HG02588 (cell line): Measurements from ENCODE around the gene SPATA31C1.
"Not testable (repeated sequence)": the region's sequence is repeated elsewhere in the genome, so short reads cannot be mapped to it uniquely, and the experiment has no call there.

Experiments used
- ATAC-seq: cut with Tn5 transposase; IDR thresholded peaks from one replicate; pipeline ENCODE4 v1.9.1; 2021; ENCODE audit warnings: mild to moderate bottlenecking, moderate library complexity; ENCODE audit not compliant: unreplicated experiment

The SPATA31C1 gene

DNA sequence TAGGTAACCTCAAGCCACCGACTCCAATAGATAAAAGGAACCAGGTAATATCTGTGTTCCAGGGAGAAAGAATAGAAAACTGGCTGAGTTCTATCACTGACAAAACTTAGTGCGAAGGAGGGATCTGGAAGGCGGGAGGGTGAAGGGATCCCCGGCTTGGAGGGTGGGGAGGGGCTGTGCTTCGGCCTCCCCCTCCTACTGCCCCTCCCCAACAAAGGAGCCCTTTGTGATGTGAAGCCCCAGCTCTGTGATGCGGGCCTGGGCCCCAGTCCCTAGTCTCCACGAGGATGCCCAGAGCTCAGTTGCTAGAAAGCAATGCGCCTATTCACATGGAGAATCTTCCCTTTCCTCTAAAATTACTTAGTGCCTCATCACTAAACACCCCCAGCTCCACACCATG is at the start of gene SPATA31C1:
SPATA31C1 (plus strand) TSS at position 301 of the 400 bp plus-strand sequence.
- ATAC-seq, result not testable (repeated sequence)

DNA sequence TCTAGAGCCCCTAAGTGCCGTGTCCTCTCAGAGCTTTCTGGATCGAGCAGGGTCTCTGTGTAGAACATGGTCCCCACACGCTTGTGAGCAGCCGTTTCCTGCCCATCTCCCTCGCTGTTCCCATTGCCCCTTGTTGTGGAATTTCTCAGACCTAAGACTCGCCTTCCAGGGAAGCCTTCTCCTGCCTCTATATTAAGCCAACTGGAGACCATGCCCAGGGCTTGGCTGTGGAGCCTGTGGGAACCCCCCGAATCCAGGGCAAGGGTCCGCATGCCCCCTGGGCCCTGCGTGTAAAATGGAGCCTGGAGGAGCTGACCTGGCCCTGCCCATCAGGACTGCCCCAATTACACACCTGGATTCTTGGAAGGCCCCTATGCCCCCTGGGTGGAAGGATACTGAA is 49.6 kb upstream of the SPATA31C1 start:
- ATAC-seq, result no peak

DNA sequence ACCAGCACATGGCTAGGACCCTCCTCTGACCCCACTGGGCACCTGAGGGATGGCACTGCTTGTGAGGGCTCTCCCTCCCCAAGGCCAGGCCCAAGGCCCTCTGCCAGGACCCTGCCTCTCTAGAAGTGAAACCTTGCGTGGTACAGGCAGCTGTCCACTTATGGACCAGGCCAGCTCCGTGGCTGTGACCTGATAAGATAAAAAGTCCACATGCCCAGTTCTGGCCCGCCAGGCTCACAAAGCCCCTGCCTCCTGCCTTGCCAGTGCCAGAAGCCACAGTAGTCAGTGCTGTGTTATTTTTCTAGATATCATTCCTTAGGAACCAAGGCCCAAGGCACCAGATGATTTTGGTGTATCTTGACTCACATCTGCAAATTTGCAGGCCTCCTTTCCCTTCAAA is 49.1 kb upstream of the SPATA31C1 start:
- no peak for ATAC-seq

DNA sequence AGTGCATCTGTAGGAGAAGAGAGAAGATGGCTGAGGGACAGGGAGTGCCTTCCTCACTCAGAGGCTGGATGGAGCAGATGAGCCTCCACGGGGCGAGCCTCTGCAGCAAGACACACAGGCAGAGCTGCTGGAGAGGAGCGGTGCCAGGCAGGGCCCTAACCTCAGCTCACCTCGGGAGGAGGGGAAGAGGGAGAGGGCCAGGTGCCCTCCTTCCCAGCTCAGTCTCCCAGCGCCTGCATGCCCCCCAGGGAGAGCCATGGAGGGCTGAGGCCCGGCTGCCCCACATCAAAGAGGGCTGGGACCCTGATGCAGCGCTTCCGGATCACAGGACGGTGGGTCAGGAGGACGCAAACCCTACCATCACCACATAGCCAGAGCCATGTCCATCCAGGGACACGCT is 48.7 kb upstream of the SPATA31C1 start:
- ATAC-seq, result no peak

DNA sequence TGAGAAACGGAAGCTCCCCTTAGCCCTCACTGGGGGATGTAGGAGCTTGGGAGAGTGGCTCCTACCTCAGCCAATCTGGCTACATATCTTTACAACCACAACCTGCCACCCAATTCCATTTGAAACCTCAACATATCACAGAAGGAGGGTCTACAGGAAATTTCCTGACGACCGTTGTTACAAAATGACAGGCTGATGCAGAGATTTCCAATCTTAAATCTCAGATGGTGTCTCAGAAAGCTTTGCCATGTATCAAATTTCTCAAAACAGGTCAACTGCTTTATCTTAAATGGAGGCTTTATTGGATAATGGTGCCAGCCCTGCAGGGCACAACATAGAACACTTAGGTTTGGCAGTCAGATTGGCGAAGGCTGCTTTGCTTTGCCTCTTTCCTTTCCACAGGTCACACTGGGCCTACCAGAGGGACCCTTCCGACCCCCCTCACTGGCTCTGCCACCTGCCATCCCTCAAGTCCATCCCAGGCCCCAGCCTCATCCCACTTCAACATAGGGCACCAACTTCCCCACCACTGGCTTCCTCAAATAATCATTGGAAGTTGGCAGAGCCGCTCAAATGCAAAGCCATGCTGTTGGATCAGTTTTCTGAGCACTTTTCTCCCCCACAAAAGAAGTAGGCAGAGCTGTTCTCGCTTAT is 46.2 kb upstream of the SPATA31C1 start:
- ATAC-seq, result no peak

DNA sequence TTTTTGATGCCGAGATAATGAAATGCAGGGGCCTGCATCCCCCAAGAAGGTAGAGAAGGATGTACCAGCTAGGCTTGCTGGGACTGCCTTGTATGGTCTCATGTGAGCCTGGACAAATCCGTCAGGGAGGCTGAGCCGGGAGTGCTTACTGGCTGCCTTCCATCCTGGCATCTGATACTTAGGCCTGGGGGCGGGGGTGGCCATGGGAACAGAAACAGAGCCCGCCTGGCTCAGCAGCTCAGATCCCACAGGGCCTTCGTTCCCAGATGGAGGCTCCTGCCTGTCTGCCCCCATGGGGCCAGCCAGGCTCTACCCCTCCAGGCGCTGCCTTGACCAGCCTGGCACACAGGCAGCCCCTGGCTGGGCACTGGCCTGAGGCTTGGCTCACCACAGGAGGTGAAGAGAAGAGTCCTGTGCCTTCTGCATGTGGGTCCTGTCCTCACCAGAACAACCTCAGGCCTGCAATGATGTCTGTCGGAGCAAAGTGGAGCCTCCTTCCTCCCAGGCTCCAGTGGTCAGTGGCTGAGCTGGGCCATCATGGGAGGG is 45.6 kb upstream of the SPATA31C1 start:
- no peak for ATAC-seq

DNA sequence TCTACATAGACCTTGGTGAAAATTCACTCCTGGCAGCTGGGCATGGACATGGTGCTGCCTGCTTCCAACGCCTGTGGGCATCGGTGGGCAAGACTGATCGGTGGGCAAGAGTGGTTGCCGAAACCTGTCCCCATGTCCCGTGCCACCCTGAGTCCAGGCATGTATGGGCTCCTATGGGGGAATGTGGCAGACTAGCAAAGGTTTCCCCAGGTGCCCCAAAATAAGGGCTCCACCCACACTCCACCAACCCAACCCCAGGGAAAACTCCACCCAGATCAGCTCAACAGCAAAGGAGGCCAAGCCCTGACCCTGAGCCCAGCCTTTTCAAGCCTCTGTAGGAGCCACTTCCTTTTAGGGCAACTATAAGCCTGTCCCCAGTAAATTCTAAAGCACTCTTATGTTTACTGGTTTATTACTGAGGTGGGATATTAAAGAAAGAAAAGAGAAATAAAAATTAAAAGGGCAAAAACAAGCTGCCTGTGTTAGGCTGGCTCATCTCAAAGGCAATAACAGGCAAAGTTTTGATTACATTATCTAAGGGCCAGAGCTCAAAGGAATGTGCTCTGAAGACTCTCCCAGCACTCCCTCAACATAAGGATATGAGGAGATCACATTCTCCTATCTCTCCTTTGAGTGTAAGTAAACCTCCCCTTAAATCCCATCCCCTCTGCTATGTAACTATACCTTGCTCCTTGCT is 44.0 kb upstream of the SPATA31C1 start:
- no peak for ATAC-seq

DNA sequence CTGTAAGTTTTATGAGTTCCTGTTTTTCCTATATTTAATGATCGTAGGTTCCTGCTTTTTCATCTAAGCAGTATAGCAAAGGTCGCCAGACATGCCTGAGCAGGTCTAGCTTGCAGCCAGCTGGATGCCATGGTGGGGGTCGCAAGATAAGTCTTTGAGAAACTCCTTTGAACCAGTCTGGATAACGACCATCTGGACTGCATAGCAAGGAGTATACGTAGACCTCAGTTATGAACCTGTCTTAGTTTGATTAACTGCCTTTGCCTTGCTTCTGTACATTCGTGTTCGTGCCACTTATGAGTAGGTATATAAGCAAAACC is 43.5 kb upstream of the SPATA31C1 start:
- ATAC-seq, result no peak

DNA sequence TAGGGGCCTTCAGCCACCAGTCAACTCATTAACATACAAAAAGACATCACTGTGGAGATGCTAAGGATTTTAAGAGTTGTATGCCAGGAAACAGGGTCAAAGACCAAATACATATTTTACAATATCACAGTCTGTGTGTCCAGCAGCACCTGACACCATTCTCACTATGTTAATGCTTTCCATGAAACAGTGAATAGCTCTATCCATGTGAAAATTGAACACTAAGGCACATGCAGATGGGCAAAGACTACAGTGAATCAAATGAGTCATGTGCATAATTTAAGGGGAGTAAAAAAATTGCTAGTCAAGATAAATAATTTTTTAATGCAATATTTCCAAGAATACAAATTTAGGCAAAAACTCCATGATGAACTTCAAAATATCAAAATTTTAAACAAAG is 42.7 kb upstream of the SPATA31C1 start:
- no peak for ATAC-seq

DNA sequence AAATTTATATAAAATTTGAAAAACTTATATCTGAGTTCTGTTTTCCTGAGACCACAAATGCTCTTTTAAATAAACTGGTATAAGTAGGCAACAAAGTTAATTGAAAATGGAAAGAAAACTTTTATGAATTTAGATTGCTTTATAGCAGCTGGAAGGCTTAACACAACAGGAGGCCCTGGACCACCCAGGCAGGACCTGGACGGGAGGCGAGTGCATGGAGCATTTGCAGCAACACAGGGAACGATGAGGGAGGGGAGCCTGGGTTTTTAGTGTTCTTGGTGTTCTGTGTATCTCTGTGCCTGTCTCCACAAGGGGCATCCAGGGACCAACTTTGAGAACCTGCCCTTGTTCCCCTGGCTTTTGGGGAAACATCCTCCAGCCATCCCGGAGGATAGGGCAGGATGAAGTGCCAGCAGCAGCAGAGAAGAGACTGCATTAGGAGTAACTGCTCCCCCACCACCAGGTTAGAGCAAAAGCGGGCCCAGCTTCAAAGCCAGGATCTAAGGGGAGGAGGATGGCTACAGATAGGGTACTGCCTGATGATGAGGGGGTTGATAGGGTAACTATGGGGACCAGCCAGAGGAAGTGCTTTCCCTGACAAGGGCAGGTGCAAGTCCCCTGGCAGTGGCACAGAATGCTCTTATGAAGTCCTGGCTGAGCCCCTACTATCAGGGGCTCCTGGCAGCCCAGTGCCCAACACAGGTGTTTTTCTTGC is 41.8 kb upstream of the SPATA31C1 start:
- ATAC-seq, result no peak

DNA sequence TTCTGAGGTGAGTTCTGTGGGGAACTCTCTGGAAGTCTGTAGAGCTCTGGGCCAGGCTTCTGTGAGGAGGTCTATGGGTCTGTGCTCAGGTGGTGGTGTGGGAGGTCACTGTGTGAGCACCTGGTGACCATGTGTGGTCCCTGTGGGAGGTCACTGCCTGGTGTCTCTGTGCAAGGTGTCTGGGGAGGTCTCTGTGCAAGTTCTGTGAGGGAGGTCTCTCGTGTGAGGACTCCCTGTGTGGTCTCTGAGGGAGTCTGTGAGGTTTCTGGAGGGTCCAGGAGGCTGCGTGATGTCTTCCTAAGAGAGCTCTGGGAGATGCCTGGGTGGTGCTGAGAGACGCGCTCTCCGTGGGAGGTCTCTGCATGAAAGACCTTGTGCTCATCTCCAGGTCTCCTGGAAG is 41.1 kb upstream of the SPATA31C1 start:
- ATAC-seq, result no peak

DNA sequence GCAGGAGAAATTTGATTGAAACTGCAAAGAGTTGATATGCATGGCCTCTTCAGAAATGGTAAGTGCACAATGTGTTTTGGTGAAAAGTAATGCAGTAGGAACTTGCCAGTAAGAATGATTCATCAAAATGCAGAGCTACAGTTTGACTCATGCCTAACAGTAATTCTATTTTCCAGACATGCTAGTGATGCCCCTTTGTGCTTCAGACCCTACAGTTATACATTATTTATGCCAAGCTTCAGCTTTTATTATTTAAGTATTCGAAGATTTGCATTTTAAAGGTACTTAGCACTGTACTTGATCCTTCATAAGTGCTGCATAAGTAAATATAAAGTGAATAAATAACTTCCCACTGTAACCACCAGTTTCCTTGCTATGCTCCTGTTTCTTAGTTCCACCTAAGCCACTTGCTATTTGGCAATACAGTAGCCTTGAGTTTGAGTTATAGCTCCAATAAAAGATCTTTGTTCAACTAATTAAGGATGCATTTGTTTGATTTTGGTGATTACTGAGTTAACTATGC is 38.7 kb upstream of the SPATA31C1 start:
- ATAC-seq, result no peak

DNA sequence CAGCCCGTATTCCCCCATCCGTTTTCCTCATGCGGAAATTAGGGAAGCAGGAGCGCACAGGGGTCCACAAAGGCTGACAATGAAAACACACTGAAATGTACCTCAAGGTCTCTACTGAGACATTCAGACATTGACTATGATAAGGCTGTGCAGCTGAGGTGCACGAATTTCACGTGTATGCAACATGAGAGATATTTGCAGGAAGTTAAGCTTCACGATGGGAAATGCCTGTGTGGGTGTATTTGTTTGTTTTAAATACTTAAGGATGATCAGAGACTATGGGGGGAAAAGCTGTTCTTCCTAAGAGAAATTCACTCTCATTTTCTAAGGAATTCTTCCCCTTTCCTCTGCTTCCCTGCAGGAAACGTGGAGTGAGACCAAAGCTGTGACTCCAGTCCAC is 37.6 kb upstream of the SPATA31C1 start:
- ATAC-seq, result no peak

DNA sequence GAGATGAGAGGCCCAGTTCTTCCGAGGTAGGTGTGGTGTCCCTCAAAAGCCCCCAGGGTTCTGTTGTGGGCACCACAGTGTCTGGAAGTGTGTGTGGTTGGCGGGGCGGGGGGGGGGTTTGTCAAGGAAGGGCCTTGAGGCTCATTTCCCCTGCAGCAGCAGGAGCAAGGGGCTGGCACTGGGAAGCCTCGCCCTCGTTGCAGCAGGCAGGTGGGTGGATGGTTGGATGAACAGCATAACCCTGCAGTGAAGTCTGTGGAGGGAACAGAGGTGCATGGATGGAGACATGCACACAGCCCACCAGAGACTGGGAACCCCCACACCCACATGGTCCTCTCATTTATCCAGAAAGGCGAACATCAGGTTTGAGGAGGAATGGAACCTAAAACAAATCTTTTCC is 37.1 kb upstream of the SPATA31C1 start:
- no peak for ATAC-seq

DNA sequence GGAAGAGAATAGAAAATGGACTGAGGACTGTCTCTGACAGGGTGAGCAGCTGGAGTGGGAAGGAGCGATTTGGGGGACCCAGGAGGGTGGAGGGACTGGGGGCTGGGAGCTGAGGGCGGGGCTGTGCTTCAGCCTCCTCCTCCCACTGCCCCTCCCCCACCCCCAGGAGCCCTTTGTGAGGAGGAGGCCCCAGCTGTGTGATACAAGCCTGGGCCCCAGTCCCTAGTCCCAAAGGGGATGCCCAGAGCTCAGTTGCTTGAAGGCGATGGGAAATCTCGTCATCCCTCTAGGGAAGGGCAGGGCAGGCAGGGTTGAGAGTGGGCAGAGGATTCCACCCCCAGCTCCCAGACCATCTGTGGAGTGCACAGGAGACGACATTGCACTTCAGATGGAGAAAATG is 35.1 kb upstream of the SPATA31C1 start, which contains the start of gene SPATA31E1:
SPATA31E1 (plus strand) TSS at position 251 of the 400 bp plus-strand sequence; CDS start at position 266, 15 bp downstream.
- ATAC-seq, result no peak

DNA sequence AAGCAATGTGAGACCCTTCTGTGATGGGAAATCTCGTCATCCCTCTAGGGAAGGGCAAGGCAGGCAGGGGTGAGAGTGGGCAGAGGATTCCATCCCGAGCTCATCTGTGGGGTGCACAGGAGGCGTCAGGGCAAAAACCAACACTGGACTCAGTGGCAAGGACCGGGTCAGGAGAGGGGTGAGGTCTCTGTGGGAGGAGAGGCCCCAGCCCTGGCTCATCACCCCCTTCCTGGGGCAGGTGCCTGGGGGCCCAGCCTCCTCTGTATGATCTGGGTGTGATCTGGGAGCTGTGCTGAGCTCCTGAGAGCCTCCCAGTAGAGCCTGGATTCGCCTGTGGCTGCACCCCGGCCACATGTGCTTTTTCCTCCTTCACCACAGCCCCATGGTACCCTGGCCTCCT is 34.5 kb upstream of the SPATA31C1 start:
- ATAC-seq, result no peak

DNA sequence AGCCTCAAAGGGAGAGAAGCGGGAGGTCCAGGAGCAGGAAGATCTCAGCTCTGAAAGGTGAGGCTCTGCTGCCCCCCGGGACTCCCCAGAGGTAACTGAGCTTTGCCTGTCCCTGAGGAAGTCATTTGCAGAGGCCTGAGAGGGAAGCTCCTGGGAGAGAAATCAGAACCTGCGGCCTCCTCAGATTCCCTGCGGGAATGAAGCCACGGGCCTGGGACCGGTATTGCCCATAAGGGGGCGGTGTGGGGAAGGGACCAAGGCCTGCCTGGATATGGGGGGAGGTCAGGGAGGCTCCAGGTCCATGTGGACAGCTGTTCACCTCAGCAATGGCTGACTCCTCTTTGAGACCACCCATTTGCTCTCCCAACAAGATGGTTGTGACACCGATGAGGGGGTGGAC is 33.8 kb upstream of the SPATA31C1 start:
- no peak for ATAC-seq

DNA sequence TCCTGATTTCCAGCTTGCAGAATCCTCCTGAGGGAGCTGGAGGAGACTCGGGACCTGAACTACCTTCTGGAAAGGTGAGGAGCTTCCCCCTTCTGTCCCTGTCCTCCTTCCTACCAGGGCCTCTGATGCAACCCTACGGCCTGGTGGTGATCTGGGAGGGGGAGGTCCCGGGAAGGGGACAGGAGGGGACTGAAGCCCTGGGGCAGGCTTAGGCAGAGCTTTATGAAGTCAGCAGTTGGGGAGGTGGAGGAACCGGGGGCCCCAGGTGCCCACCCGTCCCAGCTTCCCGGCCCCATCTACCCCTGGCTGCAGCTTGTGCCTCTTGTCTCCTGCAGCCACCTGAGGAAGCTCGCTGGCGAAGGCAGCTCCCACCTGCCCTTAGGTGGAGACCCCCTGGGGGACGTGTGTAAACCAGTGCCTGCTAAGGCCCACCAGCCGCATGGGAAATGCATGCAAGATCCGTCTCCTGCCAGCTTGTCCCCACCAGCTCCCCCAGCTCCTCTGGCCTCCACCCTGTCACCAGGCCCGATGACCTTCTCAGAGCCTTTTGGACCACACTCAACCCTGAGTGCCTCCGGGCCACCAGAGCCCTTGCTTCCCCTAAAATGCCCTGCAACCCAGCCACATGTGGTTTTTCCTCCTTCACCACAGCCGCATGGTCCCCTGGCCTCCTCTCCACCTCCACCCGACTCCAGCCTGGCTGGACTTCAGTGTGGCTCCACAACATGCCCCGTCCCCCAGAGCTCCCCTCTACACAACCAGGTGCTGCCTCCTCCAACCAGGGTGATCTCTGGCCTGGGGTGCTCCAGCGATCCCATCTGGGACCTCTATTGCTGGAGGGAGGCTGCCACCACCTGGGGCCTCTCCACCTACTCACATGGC is 32.9 kb upstream of the SPATA31C1 start:
- ATAC-seq, result no peak

DNA sequence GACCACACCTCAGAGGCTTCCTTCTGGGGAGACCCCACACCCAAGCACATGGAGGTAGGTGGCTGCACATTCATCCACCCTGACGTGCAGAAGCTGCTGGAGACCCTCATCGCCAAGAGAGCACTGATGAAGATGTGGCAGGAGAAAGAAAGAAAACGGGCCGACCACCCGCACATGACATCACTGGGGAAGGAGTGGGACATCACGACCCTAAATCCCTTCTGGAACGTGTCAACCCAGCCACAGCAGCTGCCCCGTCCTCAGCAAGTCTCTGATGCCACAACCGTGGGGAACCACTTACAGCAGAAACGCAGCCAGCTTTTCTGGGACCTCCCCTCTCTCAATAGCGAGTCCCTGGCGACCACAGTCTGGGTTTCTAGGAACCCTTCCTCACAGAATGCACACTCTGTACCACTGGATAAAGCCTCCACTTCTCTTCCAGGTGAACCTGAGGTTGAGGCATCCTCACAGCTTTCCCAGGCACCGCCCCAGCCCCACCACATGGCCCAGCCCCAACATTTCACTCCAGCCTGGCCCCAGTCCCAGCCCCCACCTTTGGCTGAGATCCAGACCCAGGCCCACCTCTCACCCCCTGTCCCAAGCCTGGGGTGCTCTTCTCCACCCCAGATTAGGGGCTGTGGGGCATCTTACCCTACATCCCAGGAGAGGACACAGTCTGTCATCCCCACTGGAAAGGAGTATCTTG is 32.1 kb upstream of the SPATA31C1 start:
- ATAC-seq, result no peak
